Activated T-cell treated with anti-CD3 and anti-CD28 coated beads, Interleukin-2, amount 50 U/mL, for 4 hours (primary cell): Measurements from ENCODE around the gene OR2L13. TPM values are rescaled to one million over a fixed set of nuclear protein-coding genes. Genes with fewer than 3 reads are reported as not detected.

Experiments used
- ATAC-seq, 2 donors: fragments of 200-7000 bp; cut with Tn5 transposase; one replicate each; pipeline ENCODE4 v1.10.0; 2021
- DNase-seq: peaks from one replicate; pipeline ENCODE4 v3.0.0-alpha.2; 2020
- H3K27me3 Mint-ChIP-seq: one replicate; pipeline ENCODE4 v1.8.0; 2021; ENCODE audit warnings: low read depth, mixed read lengths
- H3K36me3 Mint-ChIP-seq: one replicate; pipeline ENCODE4 v1.8.0; 2022; ENCODE audit warnings: mixed read lengths; ENCODE audit not compliant: insufficient read depth
- H3K4me1 Mint-ChIP-seq: one replicate; pipeline ENCODE4 v1.8.0; 2021; ENCODE audit warnings: low read depth, mixed read lengths
- H3K4me3 Mint-ChIP-seq: one replicate; pipeline ENCODE4 v1.8.0; 2021; ENCODE audit warnings: mild to moderate bottlenecking, moderate library complexity, mixed read lengths
- H3K9me3 Mint-ChIP-seq: one replicate; pipeline ENCODE4 v1.8.0; 2021; ENCODE audit warnings: mixed read lengths
- total RNA-seq, 3 donors: library from RNA; stranded (reverse); gene quantifications; one replicate each; pipeline ENCODE4 v1.2.1, GENCODE V29; 2021

The OR2L13 gene
- total RNA-seq, 3 donors from 2014 or later = not detected

DNA sequence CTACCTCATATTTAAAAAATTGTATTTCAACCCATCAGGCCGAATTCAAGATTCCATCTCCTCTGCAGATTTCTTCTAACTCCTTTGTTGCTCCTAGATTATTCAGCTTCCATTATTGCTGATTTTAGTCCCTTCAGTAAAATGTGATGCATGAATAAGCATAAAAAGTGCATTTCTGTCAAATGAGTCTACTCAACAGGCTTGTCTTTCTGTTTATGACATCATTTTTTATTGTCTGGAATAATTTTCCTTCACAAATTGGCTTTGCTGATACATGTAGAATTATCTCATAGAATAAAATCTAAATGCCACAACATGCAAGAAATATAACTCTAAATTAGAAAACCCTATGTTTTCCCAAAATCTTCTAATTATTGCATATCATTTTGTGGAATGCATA lies 48.3 kb downstream of the OR2L13 start:
- ATAC-seq = no peak
- Mint-ChIP-seq H3K27me3 (no peaks in the 10 kb centered on the region), H3K9me3 (peaks cover 16% of the 10 kb centered on the region), H3K4me3 (no peak overlapping the region), H3K4me1 (no peaks in the 10 kb centered on the region), H3K36me3 (no peaks in the 10 kb centered on the region)
- no peak for DNase-seq

DNA sequence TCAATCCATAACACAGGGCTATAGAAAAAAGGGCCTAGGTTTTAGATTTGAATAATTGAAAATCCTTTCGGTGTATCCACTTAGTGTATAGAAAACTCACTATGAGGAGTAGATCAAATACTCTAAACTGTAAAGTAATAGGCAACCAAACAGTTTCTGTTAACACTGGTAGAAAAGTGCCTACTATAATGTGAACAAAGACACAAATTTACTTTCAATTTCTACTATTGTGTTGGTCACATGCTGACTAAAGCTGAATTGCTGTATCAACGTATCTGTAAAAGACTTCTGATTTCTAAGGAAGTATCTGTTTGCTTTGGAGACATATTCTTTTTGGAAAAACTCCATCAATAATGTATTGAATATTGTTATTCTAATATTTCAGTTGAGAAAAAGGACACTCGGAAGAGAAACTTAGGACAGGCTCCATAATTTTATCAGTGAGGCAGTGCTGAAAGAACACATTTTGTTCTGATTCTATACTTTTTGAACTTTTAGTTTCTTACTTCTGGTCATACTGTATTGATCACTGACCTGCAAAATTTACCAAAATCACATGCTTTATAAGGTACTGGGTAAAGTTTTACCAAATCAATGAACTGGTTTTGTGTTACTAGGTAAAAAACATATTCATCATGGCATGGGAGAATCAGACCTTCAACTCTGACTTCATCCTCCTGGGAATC lies 49.7 kb downstream of the OR2L13 start, which contains the start of gene OR2M5:
Gene OR2M5, plus strand, starts transcription at position 636 of the 686 bp plus-strand sequence. Its CDS starts 0 bp downstream, at position 636.
- no peaks in the 10 kb centered on the region for H3K27me3 Mint-ChIP-seq
- H3K4me1 Mint-ChIP-seq = no peaks in the 10 kb centered on the region
- H3K36me3 Mint-ChIP-seq = no peaks in the 10 kb centered on the region
- peaks cover 16% of the 10 kb centered on the region for H3K9me3 Mint-ChIP-seq
- H3K4me3 Mint-ChIP-seq = no peak within 1 kb of the TSS
- DNase-seq (no peak), ATAC-seq (no peak)

Other genes starting within 250 kb of the OR2L13 start
- under 1 TPM; 0.11 to 0.28 (median 0.18) TPM for gene TRIM58, start 238.0 kb upstream of the OR2L13 start, total RNA-seq
- gene OR2W3, start 199.6 kb upstream of the OR2L13 start, total RNA-seq = not detected
- not detected for gene OR2T8, start 174.9 kb upstream of the OR2L13 start, total RNA-seq
- not detected for gene OR2AJ1, start 170.3 kb upstream of the OR2L13 start, total RNA-seq
- gene OR2L8, start 146.3 kb upstream of the OR2L13 start, total RNA-seq = not detected
- not detected for gene OR2AK2, start 130.0 kb upstream of the OR2L13 start, total RNA-seq
- gene OR2L5, start 81.5 kb upstream of the OR2L13 start, total RNA-seq = not detected
- under 1 TPM in 1 of 3 donors, not detected in 2; 0.05 TPM for gene OR2L2, start 65.1 kb upstream of the OR2L13 start, total RNA-seq
- gene OR2L3, start 48.3 kb upstream of the OR2L13 start, total RNA-seq = not detected
- gene OR2M5, start 50.0 kb downstream of the OR2L13 start, total RNA-seq = not detected
- not detected for gene OR2M2, start 79.6 kb downstream of the OR2L13 start, total RNA-seq
- not detected for gene OR2M3, start 102.1 kb downstream of the OR2L13 start, total RNA-seq
- gene OR2M4, start 136.2 kb downstream of the OR2L13 start, total RNA-seq = not detected
- gene OR2T33, start 182.8 kb downstream of the OR2L13 start, total RNA-seq = not detected
- gene OR2T12, start 208.2 kb downstream of the OR2L13 start, total RNA-seq = not detected
- gene OR2M7, start 229.4 kb downstream of the OR2L13 start, total RNA-seq = not detected